GM18508 (cell line): Measurements from ENCODE around the gene SOX15.
"Not testable (repeated sequence)": the region's sequence is repeated elsewhere in the genome, so short reads cannot be mapped to it uniquely, and the experiment has no call there.

Source experiments
- ATAC-seq: cut with Tn5 transposase; IDR thresholded peaks from one replicate; pipeline ENCODE4 v1.9.1; 2021; ENCODE audit warnings: moderate number of reproducible peaks; ENCODE audit not compliant: insufficient read depth, unreplicated experiment

SOX15 gene

DNA sequence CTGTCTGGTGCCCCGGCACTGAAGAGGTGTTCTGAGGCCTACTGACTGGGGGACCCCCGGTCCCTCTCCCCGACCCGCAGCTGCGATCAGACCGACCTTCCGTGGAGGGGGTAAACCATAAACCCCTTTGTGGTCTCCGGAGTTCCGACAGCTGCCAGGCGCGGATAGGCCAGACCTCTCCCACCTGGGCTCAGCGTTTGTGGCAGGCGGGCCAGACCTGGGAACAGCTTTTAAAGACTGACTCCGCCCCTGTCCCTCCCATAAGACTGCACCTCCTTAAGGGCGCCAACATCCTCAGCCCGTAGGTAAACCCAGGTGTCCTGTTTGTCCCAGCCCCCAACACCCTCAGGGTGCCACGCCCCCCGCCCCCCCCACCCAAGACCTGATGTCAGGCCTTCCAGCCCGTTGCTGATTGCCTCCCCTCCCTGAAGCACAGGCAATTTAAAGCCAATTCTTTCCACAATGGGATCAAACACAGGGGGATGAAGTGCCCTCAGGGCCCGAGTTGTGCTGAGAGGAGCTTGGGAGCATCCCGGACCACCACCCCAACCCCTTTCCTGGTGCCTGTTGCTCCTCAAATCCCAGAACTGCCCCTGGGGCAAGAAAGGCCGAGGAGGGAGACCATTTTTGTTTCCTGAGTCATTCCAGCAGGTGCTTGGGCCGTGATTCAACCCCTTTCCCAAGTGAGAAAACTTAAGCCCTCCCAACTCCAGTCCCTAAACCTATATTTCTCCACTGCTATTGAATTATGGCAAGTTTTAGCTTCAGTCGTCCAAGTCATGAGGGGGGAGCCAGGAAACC, at the start of gene SOX15:
Gene SOX15, minus strand, starts transcription at position 204 of the 801 bp plus-strand sequence. CDS start 418 bp downstream, outside the sequence.
- ATAC-seq, result no peak

DNA sequence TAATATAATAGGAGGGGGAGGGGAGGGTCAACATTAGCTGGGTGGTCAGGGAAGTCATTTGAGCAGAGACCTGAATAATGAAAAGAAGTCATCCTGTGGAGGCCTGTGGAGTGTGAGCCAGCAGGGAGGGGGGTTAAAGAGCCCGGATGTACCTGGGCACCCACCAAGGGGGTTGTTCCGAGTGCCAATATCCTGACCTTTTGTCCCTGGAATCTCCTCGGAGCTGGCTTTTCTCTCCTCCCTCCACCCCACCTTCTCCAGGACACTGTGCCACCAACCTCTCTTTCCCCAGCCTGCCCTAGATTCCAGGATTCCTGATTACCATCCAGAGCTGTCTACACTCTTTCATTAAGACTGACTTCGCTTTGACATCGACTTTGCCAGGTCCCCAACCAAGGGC, 46.3 kb upstream of the SOX15 start:
- no peak for ATAC-seq

DNA sequence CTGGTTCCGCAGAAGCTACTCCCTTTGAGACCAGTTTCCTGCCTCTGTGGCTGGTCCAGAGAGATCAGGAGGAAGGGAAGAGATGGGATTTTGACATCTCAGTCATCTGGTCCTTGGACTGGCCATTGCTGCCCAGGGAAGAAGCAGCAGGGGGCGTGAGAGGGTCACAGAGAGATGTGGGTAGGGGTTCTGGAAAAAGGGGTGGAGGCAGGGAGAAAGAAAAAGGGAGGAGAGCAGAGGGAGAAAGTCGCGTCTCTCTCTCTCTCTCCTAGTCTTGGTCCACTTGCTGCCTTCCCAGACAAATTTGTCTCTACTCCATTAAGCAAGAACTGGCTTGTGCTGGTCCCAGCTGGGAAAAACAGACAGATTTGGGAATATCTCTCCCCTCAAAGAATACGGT, 44.5 kb upstream of the SOX15 start:
- no peak for ATAC-seq

DNA sequence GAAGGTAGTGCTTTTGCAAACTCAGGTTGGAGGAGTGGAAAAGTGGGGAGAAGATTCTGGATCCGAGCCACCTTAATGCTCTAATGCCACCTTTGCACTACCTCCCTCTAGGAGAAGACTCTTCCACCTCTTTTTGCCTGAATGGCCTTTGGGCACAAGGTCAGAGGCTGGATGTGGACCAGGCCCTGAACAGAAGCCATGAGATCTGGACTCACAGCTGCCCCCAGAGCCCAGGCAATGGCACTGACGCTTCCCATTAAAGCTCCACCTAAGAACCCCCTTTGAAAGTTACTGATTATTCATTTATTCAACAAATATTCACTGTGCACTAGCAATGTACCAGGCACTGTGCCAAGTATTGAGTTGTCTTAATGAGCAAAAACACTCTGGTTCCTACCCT, 43.2 kb upstream of the SOX15 start:
- no peak for ATAC-seq

DNA sequence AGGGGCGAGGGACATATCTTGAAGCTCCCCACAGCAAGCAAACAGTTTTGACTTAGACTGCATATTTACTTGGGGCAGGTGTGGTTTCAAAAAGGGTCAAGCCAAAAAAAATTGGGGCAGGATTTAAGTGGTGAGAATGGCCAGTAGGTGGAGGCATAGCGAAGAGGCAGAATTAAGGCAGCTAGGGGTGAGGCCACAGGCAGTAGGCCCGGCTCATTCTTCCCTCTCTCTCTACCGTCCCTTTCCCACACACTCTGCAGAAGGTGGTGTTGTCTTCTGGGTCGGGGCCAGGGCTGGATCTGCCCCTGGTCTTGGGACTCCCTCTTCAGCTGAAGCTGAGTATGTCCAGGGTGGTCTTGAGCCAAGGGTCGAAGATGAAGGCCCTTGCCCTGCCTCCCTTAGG, 42.6 kb upstream of the SOX15 start:
- no peak for ATAC-seq

DNA sequence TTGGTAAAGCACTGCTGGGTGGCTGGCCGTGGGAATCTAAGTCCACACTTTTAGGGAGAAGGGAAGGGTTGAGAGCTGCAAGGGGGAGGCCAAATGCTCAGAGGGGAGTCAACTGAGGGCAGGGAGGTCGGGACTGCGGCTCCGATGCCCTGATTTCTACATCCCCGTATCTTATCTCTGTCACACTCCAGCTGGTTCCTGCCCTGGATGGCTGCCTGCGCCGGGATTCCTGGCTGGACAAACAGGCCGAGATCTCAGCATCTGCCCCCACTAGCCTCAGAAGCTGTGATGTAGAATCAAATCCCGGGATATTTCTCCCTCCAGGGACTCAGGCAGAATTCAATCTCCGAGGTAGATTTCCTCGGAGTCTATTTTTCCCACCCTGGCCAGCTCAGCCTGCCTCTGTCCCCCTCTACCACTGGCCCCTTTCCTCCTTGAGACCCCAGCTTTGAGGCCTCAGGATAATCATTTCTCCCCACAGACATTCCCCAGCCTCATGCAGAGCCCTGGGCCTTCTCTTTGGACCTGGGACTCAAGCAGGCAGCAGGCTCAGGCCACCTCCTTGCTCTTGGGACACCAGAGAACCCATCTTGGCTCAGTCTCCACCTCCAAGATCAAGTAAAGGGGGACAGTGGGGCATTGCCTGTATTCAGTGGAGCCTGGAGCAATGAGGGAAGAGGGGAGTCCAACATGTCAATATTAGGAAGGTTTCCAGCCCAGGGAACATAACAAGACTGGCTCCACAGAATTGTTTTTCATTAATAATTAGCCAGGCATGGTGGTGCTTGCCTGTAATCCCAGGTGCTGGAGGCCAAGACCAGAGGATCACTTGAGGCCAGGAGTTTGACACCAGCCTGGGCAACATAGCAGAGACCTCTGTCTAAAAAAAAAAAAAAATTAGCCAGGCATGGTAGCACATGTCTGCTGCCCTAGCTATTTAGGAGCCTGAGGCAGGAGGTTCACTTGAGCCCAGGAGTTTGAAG, 41.8 kb upstream of the SOX15 start:
- ATAC-seq, result no peak

DNA sequence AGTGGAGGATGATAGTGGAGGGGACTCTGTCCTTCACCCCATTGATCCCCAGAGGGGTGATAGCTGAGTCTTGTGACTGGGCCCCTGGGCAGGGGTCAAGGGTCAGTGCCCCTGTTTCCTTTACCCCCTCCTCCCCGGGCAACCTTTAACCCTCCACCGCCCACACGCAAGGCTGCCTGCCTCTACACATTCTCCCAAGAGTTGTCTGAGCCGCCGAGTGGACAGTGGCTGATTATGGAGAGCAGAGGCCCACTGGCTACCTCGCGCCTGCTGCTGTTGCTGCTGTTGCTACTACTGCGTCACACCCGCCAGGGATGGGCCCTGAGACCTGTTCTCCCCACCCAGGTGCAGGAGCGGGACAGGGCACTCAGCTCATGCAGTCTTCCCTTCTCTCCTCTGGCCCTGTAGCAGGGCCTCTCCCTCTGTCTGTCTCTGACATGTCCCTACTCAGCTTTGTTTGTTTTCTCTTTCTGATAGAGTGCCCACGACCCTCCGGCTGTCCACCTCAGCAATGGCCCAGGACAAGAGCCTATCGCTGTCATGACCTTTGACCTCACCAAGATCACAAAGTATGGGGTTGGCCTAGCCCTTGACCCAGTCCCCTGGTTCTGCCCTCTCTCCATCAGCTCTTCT, 40.2 kb upstream of the SOX15 start, which contains the start of gene SHBG:
Gene SHBG, plus strand, starts transcription at position 197 of the 633 bp plus-strand sequence. Its CDS starts 38 bp downstream, at position 235.
- no peak for ATAC-seq

DNA sequence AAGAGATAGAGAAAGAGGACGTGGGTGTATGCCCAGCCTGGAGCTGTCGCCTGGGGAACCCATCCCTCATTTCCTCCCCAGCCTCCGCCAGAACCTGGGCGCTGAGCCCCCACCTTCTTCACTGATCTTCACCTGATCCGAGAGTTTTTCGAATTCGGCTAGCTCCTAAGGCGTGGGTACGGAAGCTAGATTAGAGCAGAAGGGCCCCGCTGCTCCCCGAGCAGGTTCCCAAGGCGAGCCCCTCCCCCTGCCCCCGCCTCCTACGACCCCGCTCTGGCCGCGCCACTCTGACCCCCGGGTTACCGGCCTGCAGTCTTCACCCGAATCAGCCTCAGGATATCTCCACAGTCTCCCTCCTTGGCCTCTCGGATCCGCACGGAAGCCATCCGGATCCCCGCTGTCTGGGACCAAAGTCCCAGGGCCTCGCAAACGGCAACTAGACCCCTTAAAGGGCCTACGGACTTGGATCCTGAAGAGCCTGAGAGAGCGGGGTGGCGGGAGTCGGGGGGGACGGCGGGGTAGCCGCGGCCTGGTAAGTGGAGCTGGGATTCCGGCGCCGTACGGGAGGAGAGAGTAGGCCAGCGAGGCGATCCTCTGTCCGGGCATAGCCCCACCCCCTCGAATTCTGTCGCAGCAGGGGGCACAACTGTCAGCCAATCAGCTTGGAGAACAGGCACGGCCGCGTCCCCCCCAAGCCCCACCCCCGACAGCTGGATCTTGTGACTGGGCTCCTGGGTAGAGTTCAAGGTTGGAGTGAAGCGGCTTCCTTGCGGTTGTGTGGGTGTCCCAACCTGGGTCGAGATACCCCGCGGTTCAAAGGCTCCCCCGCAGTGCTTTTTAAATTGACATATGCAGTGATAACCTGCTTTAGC, 37.6 kb upstream of the SOX15 start, which contains the start of gene SAT2:
Gene SAT2, minus strand, starts transcription at position 572 of the 872 bp plus-strand sequence. Its CDS starts 186 bp downstream, at position 386.
- ATAC-seq, result no peak

DNA sequence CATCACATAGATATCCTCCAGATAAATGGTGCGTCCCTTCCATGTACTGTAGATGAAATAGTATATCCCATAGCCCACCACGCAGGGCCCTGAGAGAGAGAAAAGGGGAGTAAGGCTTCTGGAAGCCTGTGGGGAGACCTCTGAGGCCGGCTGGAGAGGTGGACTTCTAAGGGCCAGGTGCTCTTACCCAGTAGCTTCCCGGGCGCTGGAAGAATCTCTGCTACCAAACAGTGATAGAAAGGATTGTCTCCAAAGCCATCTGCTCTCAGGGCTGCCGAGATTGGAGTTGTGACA, 37.0 kb upstream of the SOX15 start:
- ATAC-seq, result no peak

DNA sequence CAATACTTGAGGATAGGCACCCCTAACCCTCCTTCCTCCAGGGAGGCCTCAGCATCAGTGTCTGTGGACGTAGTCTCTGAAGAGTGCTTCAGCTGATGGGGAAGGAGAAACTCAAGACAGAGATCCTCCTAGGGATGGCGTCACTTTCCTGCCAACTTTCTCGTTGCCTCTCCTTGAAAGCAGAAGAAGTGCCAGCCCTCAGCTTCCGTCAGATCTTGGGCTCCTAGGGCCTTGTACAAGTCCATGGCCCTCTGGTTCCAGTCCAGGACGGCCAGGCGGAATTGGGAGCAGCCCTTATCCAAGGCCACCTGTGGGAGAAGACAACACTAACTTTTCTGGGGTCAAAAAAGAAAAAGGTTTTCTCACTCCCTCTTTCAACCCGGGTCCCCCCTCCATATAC, 36.4 kb upstream of the SOX15 start:
- no peak for ATAC-seq

DNA sequence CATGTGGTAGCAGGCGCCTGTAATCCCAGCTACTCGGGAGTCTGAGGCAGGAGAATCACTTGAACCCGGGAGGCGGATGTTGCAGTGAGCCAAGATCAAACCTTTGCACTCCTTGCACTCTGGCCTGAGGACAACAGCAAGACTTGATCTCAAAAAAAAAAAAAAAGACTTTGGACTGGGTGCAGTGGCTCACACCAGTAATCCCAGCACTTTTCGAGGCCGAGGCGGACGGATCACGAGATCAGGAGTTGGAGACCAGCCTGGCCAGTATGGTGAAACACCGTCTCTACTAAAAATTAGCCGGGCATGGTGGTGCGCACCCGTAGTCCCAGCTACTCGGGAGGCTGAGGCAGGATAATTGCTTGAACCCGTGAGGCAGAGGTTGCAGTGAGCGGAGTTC, 35.9 kb upstream of the SOX15 start:
- ATAC-seq, result not testable (repeated sequence)

DNA sequence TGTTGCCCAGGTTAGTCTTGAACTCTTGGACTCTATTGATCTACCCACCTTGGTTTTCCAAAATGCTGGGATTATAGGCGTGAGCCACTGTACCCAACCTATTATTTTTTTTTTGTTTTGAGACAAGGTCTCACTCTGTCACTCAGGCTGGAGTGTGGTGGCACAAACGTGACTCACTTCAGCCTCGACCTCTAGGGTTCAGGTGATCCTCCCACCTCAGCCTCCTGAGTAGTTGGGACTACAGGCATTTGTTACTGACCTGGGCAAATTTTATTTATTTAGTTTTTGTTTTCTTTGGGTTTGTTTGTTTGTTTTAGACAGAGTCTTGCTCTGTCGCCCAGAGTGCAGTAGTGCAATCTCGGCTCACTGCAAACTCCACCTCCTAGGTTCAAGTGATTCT, 33.8 kb upstream of the SOX15 start:
- no peak for ATAC-seq

DNA sequence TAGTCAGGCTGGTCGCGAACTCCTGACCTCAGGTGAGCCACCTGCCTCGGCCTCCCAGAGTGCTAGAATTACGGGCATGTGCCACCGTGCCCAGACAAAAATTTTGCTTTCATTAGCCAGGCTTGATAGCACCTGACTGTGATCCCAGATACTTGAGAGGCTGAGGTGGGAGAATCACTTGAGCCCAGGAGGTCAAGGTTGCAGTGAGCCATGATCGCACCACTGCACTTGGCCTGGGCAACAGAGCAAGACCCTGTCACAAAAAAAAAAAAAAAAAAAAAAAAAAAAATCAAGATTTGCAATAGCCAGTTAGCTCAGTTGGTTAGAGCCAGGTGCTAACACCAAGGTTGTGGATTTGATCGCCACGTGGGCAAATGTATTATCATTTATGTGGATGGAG, 30.9 kb upstream of the SOX15 start:
- no peak for ATAC-seq

DNA sequence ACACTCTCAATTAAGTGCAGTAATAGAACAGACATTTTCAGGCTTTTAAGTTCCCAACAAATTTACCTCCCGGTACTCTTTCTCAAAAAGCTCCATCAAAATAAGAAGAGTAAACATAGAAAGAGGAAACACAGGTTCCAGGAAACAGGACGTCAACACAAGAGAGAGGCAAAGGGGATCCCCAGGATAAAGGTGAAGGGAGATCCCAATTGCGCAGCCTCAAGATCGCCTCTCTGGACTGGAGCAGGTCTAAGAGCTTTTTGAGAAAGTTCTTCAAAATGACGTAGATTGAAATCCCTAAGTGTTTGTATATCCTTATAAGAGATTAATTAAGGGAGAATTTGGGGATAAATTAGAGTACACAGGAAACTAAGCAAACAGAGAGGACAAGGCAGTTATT, 28.7 kb upstream of the SOX15 start:
- ATAC-seq, result no peak

DNA sequence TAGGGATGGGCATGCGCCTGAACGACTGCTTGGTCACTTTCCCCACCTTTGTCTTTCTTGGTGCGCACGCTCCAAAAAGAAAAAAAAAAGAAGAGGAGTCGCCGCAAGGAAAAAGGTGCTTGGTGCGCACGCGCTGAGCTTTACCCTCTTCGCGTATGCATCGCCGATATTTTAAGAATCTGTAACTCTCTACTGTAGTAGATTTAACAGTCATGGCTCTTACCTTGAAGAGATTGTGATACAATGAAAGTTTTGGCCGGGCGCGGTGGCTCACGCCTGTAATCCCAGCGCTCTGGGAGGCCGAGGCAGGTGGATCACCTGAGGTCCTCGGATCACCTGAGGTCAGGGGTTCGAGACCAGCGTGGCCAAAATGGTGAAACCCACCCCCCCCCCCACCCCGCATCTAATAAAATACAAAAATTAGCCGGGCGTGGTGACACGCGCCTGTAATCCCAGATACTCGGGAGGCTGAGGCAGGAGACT, 25.4 kb upstream of the SOX15 start:
- no peak for ATAC-seq

DNA sequence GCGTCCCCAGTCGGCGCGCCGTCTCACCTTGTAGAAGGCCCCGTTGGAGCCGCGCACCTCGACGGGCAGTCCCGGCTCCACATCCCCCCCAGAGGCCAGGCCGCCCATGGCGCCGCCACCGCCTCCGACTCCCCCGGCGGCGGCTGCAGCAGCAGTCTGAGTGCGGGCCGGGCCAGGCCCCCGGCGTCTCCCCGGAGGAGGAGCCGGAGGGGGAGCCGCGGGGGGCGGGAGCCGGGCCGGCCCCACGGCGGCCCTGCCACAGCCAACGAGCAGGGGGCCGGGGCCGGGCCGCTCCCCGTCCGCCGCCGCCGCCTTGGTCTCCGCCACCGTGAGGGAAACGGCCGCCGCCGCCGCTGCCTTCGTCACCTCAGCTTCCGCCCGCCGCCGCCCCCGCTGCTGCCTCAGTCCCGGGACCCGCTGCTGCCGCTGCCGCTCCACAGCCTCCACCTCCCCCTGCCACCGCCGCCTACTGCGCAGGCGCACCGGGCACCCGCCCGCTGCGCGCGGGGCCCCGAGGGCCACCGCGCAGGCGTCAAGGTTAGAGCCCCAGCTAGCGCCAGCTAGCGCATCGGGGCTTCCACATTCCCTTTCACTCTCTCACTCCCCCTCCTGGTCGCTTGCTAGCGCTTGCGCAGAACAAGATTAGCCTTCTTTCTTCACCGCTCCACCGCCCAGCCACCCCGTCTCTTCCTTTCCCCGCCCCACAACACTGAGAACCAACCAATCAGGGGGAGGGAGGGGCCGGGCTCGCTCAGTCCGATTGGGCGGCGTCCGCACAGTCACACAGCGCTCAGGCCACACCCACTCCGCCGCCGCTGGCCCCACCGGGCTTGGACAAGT, 24.8 kb upstream of the SOX15 start, which contains the start of gene FXR2:
Gene FXR2, minus strand, starts transcription at position 473 of the 840 bp plus-strand sequence. Its CDS starts 365 bp downstream, at position 108.
- peak; percentile 70 for ATAC-seq

DNA sequence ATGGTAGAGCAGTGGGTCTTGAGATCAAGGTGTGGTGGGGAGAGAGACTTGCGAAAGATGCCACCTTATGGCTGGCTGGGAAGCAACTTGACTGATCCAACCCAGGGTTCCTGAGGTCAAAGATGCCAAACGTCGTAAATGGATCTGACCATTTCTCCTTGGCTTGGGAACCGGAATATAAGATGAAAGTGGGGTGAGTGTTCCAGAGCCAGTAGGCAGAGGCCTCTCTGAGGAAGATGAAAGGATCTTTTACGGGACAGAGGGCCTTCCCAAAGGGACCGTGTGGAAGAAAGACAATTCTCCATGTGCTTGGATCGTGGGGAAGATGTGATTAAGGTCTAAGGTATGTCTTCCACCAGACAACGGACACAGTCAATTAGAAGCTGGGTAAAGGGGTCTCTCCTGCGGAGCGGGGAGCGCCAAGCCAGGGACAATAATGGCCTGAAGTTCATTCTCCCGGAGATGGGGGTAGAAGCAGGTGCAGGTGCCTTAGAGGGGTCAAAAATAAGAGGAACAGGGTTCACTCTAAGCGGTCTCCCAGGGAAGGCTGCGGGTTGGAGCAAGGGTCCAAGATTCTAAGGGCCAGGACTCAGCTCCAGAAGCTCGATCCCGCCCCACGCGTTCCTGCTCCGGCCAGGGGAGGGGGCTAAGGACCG, 24.0 kb upstream of the SOX15 start:
- no peak for ATAC-seq

DNA sequence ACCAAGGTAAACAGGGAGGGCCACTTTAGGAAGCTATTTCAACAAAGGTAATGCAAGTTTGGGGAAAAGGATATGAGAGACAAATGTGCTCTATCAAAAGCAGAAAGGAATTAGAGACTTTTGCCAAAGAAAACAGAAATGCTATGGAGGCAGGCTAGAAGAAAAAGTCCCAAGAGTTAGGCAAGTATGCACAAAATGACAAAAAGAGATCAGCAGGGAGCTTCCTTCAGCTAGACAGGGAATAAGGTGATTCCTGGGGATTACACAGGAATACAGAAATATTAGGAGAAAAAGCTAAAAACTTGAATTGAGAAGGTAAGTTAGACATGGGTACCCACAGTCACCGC, 22.4 kb upstream of the SOX15 start:
- no peak for ATAC-seq
